PC-3 (cell line): ENCODE data around the gene THADA. TPM values are rescaled to one million over a fixed set of nuclear protein-coding genes. Genes with fewer than 3 reads are reported as not detected.

ENCODE experiments used
- ATAC-seq: fragments of 200-7000 bp; cut with Tn5 transposase; 2 replicates; pipeline ENCODE4 v1.9.1; 2020; ENCODE audit warnings: mild to moderate bottlenecking, moderate library complexity
- BruUV-seq: library from RNA; stranded (reverse); fragments of 400-500 nt; replicated peaks from 2 replicates; lab custom pipeline; 2021; lab: Mats Ljungman, UMichigan
- CTCF ChIA-PET: fragments of 300-600 bp; sonication (Branson Sonifier 250); formaldehyde crosslinking; loops from one replicate; lab custom pipeline; 2022; ENCODE audit warnings: antibody characterized with exemption; lab: Charles Lee
- POLR2A ChIA-PET: fragments of 300-600 bp; sonication (Branson Sonifier 250); formaldehyde crosslinking; loops from one replicate; lab custom pipeline; 2022; ENCODE audit warnings: antibody characterized with exemption; ENCODE audit not compliant: unreplicated experiment; lab: Charles Lee
- DNase-seq: peaks from one replicate; pipeline ENCODE4 v3.0.0-alpha.2; 2015
- H2AFZ ChIP-seq: fragments of 300-600 bp; sonication (generic); 2 replicates; pipeline ENCODE4 v1.6.0; 2016; ENCODE audit warnings: antibody characterized with exemption, low read length
- H3F3A ChIP-seq: fragments of 300-600 bp; sonication (generic); one replicate; pipeline ENCODE4 v1.6.0; 2017; ENCODE audit warnings: antibody characterized with exemption, low read length, control low read depth, mild to moderate bottlenecking; ENCODE audit not compliant: unreplicated experiment
- H3K27ac ChIP-seq: fragments of 300-600 bp; sonication (generic); 2 replicates; pipeline ENCODE4 v1.5.1; 2016; ENCODE audit warnings: mild to moderate bottlenecking, low read length
- H3K27me3 ChIP-seq: fragments of 300-600 bp; sonication (generic); 2 replicates; pipeline ENCODE4 v1.6.1; 2016; ENCODE audit warnings: low read length, mixed read lengths
- H3K36me3 ChIP-seq: fragments of 300-600 bp; sonication (generic); 2 replicates; pipeline ENCODE4 v1.6.1; 2016; ENCODE audit warnings: low read depth, mixed run types, low read length, mixed read lengths
- H3K4me1 ChIP-seq: fragments of 300-600 bp; sonication (generic); 2 replicates; pipeline ENCODE4 v1.5.1; 2016; ENCODE audit warnings: low read length; ENCODE audit not compliant: insufficient read depth
- H3K4me2 ChIP-seq: fragments of 300-600 bp; sonication (generic); 2 replicates; pipeline ENCODE4 v1.6.0; 2016; ENCODE audit warnings: low read length
- H3K4me3 ChIP-seq: fragments of 300-600 bp; sonication (generic); 2 replicates; pipeline ENCODE4 v1.5.1; 2016; ENCODE audit warnings: mild to moderate bottlenecking, low read length, mixed read lengths
- H3K79me2 ChIP-seq: fragments of 300-600 bp; sonication (generic); 2 replicates; pipeline ENCODE4 v1.6.1; 2017; ENCODE audit warnings: low read length, mixed read lengths
- H3K9ac ChIP-seq: fragments of 300-600 bp; sonication (generic); 2 replicates; pipeline ENCODE4 v1.6.0; 2016; ENCODE audit warnings: mild to moderate bottlenecking, low read length
- H3K9me2 ChIP-seq: fragments of 300-600 bp; sonication (generic); replicated peaks from 2 replicates; pipeline ENCODE4 v1.6.1; 2016; ENCODE audit warnings: mixed run types, low read length, mixed read lengths
- H3K9me3 ChIP-seq: fragments of 300-600 bp; sonication (generic); 2 replicates; pipeline ENCODE4 v1.6.1; 2016; ENCODE audit warnings: low read length, mixed read lengths
- H4K20me1 ChIP-seq: fragments of 300-600 bp; sonication (generic); 2 replicates; pipeline ENCODE4 v1.6.1; 2016; ENCODE audit warnings: low read length, mixed read lengths
- EZH2 ChIP-seq: fragments of 300-600 bp; sonication (generic); IDR thresholded peaks from one replicate; pipeline ENCODE4 v1.6.1; 2017; ENCODE audit warnings: antibody characterized with exemption, mild to moderate bottlenecking, low read length; ENCODE audit not compliant: unreplicated experiment
- EZH2phosphoT487 ChIP-seq: fragments of 300-600 bp; sonication (generic); IDR thresholded peaks from 2 replicates; pipeline ENCODE4 v1.6.1; 2018; ENCODE audit warnings: mild to moderate bottlenecking, antibody characterized with exemption, low read length, borderline replicate concordance
- intact Hi-C: fragments of 100-400 bp; cut with micrococcal nuclease; formaldehyde crosslinking; loops from 2 replicates; pipeline ENCODE4 v1.9.0; 2023
- total RNA-seq: library from RNA; depleted of rRNA; stranded (reverse); fragments of >200 nt; gene quantifications from 2 replicates; pipeline ENCODE4 v1.2.3, GENCODE V29; 2014
- TF ChIP-seq, protein P1 (sequence below): fragments of 300-600 bp; sonication (generic); conservative IDR thresholded peaks from 2 replicates; pipeline ENCODE4 v1.5.1; 2017; ENCODE audit warnings: antibody characterized with exemption, low read depth, mild to moderate bottlenecking, low read length

The THADA gene
- total RNA-seq, 1 experiment from 2014 or later = 33.6 TPM

DNA sequence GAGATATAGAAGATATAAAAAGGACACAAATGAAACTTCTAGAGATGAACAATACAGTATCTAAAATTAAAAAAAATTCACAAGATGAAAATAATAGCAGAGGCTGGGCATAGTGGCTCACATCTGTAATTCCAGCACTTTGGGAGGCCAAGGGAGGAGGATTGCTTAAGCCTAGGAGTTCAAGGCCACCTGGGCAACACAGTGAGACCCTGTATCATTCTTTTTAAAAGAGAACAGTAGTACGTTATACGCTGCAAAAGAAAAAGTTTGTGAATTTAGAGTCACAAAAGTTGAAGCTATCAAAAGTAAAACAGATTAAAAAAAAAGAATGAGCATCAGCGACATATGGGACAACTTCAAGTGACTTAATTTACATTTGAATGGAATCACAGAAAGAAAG, 287.9 kb downstream of the THADA start:
- ATAC-seq (no peak), DNase-seq (no peak)
- Histone ChIP-seq H3K9me2 (no peaks in the 10 kb centered on the region), H3K4me3 (no peak overlapping the region), H3K4me1 (peaks cover 14% of the 10 kb centered on the region), H3K27me3 (no peaks in the 10 kb centered on the region), H3K79me2 (no peaks in the 10 kb centered on the region), H3K27ac (no peak overlapping the region), H3K36me3 (no peaks in the 10 kb centered on the region), H3K9ac (no peak overlapping the region), H4K20me1 (no peaks in the 10 kb centered on the region), H3K4me2 (no peak overlapping the region), H3F3A (no peaks in the 10 kb centered on the region), H3K9me3 (no peaks in the 10 kb centered on the region), H2AFZ (no peak overlapping the region)
- ChIA-PET POLR2A (no interaction called here), CTCF (no interaction called here)
- BruUV-seq = no TSS peak
- TF ChIP-seq, protein P1, sequence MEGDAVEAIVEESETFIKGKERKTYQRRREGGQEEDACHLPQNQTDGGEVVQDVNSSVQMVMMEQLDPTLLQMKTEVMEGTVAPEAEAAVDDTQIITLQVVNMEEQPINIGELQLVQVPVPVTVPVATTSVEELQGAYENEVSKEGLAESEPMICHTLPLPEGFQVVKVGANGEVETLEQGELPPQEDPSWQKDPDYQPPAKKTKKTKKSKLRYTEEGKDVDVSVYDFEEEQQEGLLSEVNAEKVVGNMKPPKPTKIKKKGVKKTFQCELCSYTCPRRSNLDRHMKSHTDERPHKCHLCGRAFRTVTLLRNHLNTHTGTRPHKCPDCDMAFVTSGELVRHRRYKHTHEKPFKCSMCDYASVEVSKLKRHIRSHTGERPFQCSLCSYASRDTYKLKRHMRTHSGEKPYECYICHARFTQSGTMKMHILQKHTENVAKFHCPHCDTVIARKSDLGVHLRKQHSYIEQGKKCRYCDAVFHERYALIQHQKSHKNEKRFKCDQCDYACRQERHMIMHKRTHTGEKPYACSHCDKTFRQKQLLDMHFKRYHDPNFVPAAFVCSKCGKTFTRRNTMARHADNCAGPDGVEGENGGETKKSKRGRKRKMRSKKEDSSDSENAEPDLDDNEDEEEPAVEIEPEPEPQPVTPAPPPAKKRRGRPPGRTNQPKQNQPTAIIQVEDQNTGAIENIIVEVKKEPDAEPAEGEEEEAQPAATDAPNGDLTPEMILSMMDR = no peak
- TF ChIP-seq EZH2phosphoT487 = no peak
- no peak for TF ChIP-seq EZH2
- intact Hi-C loops = no loop called here

DNA sequence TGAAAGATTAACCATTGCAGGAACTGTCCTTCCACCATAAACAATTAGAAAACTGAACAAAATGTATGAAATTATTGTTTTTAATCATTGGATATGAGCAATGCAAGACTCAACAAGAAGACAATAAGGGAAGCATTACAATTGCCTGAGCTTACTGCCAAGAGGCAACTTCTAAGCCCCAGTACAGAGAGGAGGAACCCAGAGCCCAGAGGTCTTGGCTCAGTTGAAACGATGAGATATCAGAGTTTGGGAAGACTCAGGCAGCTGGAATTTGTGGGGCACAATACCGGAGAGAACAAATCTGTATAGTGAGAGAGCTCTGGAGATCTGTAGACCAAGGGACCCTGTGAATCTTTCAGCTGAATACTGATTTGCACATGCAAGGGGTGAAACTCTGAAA, 288.8 kb downstream of the THADA start:
- Histone ChIP-seq H3K9ac (no peak overlapping the region), H3K9me3 (no peaks in the 10 kb centered on the region), H3K4me1 (peaks cover 10% of the 10 kb centered on the region; the same call in 1 of the 2 replicates), H3F3A (no peaks in the 10 kb centered on the region), H3K27me3 (no peaks in the 10 kb centered on the region), H3K36me3 (no peaks in the 10 kb centered on the region), H3K9me2 (no peaks in the 10 kb centered on the region), H3K27ac (no peak overlapping the region), H3K4me3 (no peak overlapping the region), H2AFZ (no peak overlapping the region), H3K79me2 (no peaks in the 10 kb centered on the region), H3K4me2 (no peak overlapping the region), H4K20me1 (no peaks in the 10 kb centered on the region)
- CTCF ChIA-PET = no interaction called here
- TF ChIP-seq, protein P1 = no peak
- TF ChIP-seq EZH2 (no peak), EZH2phosphoT487 (no peak)
- BruUV-seq = no TSS peak
- DNase-seq (no peak), ATAC-seq (no peak)
- intact Hi-C loops = no loop called here
- POLR2A ChIA-PET = no interaction called here

DNA sequence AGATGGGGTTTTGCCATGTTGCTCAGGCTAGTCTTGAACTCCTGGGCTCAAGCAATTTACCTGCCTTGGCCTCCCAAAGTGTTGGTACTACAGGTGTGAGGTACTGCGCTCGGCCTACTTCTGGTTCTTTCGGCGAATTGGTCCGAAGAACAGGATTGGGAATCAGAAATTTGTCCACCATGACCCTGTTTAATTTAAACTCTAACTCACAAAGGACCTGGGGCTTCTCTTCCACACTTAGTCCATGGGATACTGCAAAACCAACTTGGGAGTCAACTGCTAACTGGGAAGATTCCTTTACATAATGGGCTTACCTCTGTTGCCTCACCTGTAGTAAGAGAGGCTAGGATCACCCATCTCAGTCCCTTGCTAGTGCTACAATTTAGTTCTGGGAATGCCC, 289.6 kb downstream of the THADA start:
- Histone ChIP-seq H3K27ac (no peak overlapping the region), H3K27me3 (no peaks in the 10 kb centered on the region), H3F3A (no peaks in the 10 kb centered on the region), H2AFZ (no peak overlapping the region), H3K79me2 (no peaks in the 10 kb centered on the region), H3K9ac (no peak overlapping the region), H3K4me3 (no peak overlapping the region), H3K36me3 (no peaks in the 10 kb centered on the region), H3K9me2 (no peaks in the 10 kb centered on the region), H3K4me2 (no peak overlapping the region), H3K4me1 (peaks cover 14% of the 10 kb centered on the region), H4K20me1 (0 out of 2 replicates have a peak, but pooled peaks cover 4% of the 10 kb centered on the region), H3K9me3 (no peaks in the 10 kb centered on the region)
- ChIA-PET POLR2A (no interaction called here), CTCF (no interaction called here)
- ATAC-seq = no peak
- no peak for DNase-seq
- no TSS peak for BruUV-seq
- intact Hi-C loops = loop anchor here (1.0 kb wide), 1 partner anchor 10 kb away; no protein-coding TSS in a partner anchor
- TF ChIP-seq, protein P1 = no peak
- TF ChIP-seq EZH2phosphoT487 (no peak), EZH2 (no peak)
